GM23338 (cell line): Measurements from ENCODE around the gene CALR3. TPM values are rescaled to one million over a fixed set of nuclear protein-coding genes. Genes with fewer than 3 reads are reported as not detected.
"Not testable (repeated sequence)": the region's sequence is repeated elsewhere in the genome, so short reads cannot be mapped to it uniquely, and the experiment has no call there.

Experiments used
- ATAC-seq: fragments of 200-7000 bp; cut with Tn5 transposase; 3 replicates; pipeline ENCODE4 v1.9.1; 2020
- DNase-seq: peaks from one replicate; pipeline ENCODE4 v3.0.0-alpha.2; 2015; ENCODE audit warnings: low spot score
- H2AFZ ChIP-seq: fragments of 200-600 bp; sonication (generic); 2 replicates; pipeline ENCODE4 v1.8.0; 2016; ENCODE audit warnings: antibody characterized with exemption, mild to moderate bottlenecking, moderate library complexity
- H3F3A ChIP-seq: fragments of 200-600 bp; sonication (generic); replicated peaks from 2 replicates; pipeline ENCODE4 v1.8.0; 2017; ENCODE audit warnings: antibody characterized with exemption, mixed run types, low read depth
- H3K27ac ChIP-seq: fragments of 200-600 bp; sonication (generic); 2 replicates; pipeline ENCODE4 v1.6.1; 2016; ENCODE audit warnings: low read depth
- H3K27me3 ChIP-seq: fragments of 200-600 bp; sonication (generic); 2 replicates; pipeline ENCODE4 v1.8.0; 2016; ENCODE audit warnings: mild to moderate bottlenecking, mixed run types, moderate library complexity; ENCODE audit not compliant: insufficient read depth
- H3K36me3 ChIP-seq: fragments of 200-600 bp; sonication (generic); 2 replicates; pipeline ENCODE4 v1.8.0; 2016; ENCODE audit warnings: mild to moderate bottlenecking; ENCODE audit not compliant: insufficient read depth
- H3K4me1 ChIP-seq: fragments of 200-600 bp; sonication (generic); 2 replicates; pipeline ENCODE4 v1.8.0; 2016; ENCODE audit warnings: mild to moderate bottlenecking, moderate library complexity; ENCODE audit not compliant: insufficient read depth
- H3K4me2 ChIP-seq: fragments of 200-600 bp; sonication (generic); 2 replicates; pipeline ENCODE4 v1.7.1; 2017; ENCODE audit warnings: mixed run types
- H3K4me3 ChIP-seq: fragments of 200-600 bp; sonication (generic); 2 replicates; pipeline ENCODE4 v1.6.1; 2016; ENCODE audit warnings: mixed run types
- H3K79me2 ChIP-seq: fragments of 200-600 bp; sonication (generic); replicated peaks from 2 replicates; pipeline ENCODE4 v1.8.0; 2017; ENCODE audit warnings: mild to moderate bottlenecking; ENCODE audit not compliant: insufficient read depth
- H3K9me2 ChIP-seq: fragments of 200-600 bp; sonication (generic); 2 replicates; pipeline ENCODE4 v1.8.0; 2017; ENCODE audit not compliant: insufficient read depth
- H4K20me1 ChIP-seq: fragments of 200-600 bp; sonication (generic); replicated peaks from 2 replicates; pipeline ENCODE4 v1.8.0; 2017; ENCODE audit warnings: mild to moderate bottlenecking; ENCODE audit not compliant: insufficient read depth
- H3K27ac Mint-ChIP-seq: 2 replicates; pipeline ENCODE4 v1.8.0; 2020; ENCODE audit warnings: inconsistent platforms, mild to moderate bottlenecking, moderate library complexity, mixed read lengths
- H3K27me3 Mint-ChIP-seq: 3 replicates; pipeline ENCODE4 v1.8.0; 2022; ENCODE audit warnings: low read depth, mild to moderate bottlenecking, moderate library complexity, mixed read lengths, inconsistent platforms; ENCODE audit not compliant: insufficient read depth, poor library complexity
- H3K36me3 Mint-ChIP-seq: 3 replicates; pipeline ENCODE4 v1.8.0; 2021; ENCODE audit warnings: low read depth, mild to moderate bottlenecking, inconsistent platforms, moderate library complexity, mixed read lengths
- H3K4me1 Mint-ChIP-seq: 3 replicates; pipeline ENCODE4 v1.8.0; 2020; ENCODE audit warnings: mild to moderate bottlenecking, inconsistent platforms, mixed read lengths
- H3K4me3 Mint-ChIP-seq: 3 replicates; pipeline ENCODE4 v1.8.0; 2021; ENCODE audit warnings: moderate library complexity, mild to moderate bottlenecking, inconsistent platforms, mixed read lengths
- H3K9me3 Mint-ChIP-seq: 3 replicates; pipeline ENCODE4 v1.8.0; 2020; ENCODE audit warnings: moderate library complexity, mild to moderate bottlenecking, inconsistent platforms, mixed read lengths
- CREB1 ChIP-seq: fragments of 250-450 bp; sonication (Bioruptor Pico); IDR thresholded peaks from 2 replicates; pipeline ENCODE4 v1.5.0; 2020; ENCODE audit warnings: low read depth, mild to moderate bottlenecking, moderate library complexity
- EZH2 ChIP-seq: fragments of 200-600 bp; sonication (generic); IDR thresholded peaks from one replicate; pipeline ENCODE4 v1.8.0; 2017; ENCODE audit warnings: antibody characterized with exemption, mild to moderate bottlenecking, low read depth; ENCODE audit not compliant: unreplicated experiment
- EZH2phosphoT487 ChIP-seq: fragments of 200-600 bp; sonication (generic); IDR thresholded peaks from one replicate; pipeline ENCODE4 v1.8.1; 2018; ENCODE audit warnings: antibody characterized with exemption; ENCODE audit not compliant: unreplicated experiment
- JUNB ChIP-seq: IDR thresholded peaks from one replicate; pipeline ENCODE4 v1.6.1; 2016; ENCODE audit warnings: antibody characterized with exemption; ENCODE audit not compliant: unreplicated experiment
- NANOG ChIP-seq: IDR thresholded peaks from 2 replicates; pipeline ENCODE4 v1.6.1; 2016; ENCODE audit warnings: antibody characterized with exemption, borderline replicate concordance
- REST ChIP-seq: IDR thresholded peaks from one replicate; pipeline ENCODE4 v1.6.1; 2018; ENCODE audit warnings: antibody characterized with exemption; ENCODE audit not compliant: unreplicated experiment
- STAT1 ChIP-seq: IDR thresholded peaks from one replicate; pipeline ENCODE4 v1.6.1; 2016; ENCODE audit warnings: antibody characterized with exemption; ENCODE audit not compliant: unreplicated experiment
- ZNF331 ChIP-seq: fragments of 250-450 bp; sonication (Bioruptor Pico); IDR thresholded peaks from 2 replicates; pipeline ENCODE4 v1.5.0; 2020; ENCODE audit warnings: low read depth, mild to moderate bottlenecking, moderate library complexity
- polyA plus RNA-seq: library from polyadenylated mRNA; unstranded; fragments of >200 nt; fragmentation: Nextera tagmentation; extraction: Ambion mirVana; gene quantifications from 2 replicates; pipeline ENCODE4 v1.2.1, GENCODE V29; 2016
- total RNA-seq: library from RNA; depleted of rRNA; stranded (reverse); fragments of >200 nt; shearing (Covaris generic); gene quantifications from 2 replicates; pipeline ENCODE4 v1.2.3, GENCODE V29; 2014

Gene CALR3
- total and polyA plus RNA-seq, 2 experiments from 2014 or later = 0.42 to 0.66 TPM

GRCh38 chr19:16473875-16474392, 22.0 kb downstream of the CALR3 start (continued):
- TF ChIP-seq REST = no peak
- TF ChIP-seq NANOG = no peak
- TF ChIP-seq EZH2 = no peak
- no peak for TF ChIP-seq EZH2phosphoT487
- TF ChIP-seq STAT1 = no peak
- no peak for TF ChIP-seq ZNF331
- no peak for TF ChIP-seq CREB1 (CRISPR knock-in tag)
- no peak for TF ChIP-seq JUNB

- H3K27ac Mint-ChIP-seq = no peak overlapping the region
- Histone ChIP-seq H3K4me3 (peak overlapping the region; percentile 91; the same call in 1 of the 2 replicates), H2AFZ (no peak overlapping the region), H3K27ac (no peak overlapping the region), H3K4me1 (peaks cover 17% of the 10 kb centered on the region), H3K36me3 (no peaks in the 10 kb centered on the region), H3K4me2 (peak overlapping the region; percentile 87; the same call in 1 of the 2 replicates), H4K20me1 (peaks cover 24% of the 10 kb centered on the region), H3K27me3 (no peaks in the 10 kb centered on the region), H3K79me2 (peaks cover 33% of the 10 kb centered on the region), H3K9me2 (no peaks in the 10 kb centered on the region), H3F3A (no peaks in the 10 kb centered on the region)
- H3K27me3 Mint-ChIP-seq = peaks cover 16% of the 10 kb centered on the region
- no peak for ATAC-seq
- peaks cover 5% of the 10 kb centered on the region; the same call in 1 of the 3 replicates for H3K9me3 Mint-ChIP-seq
- H3K4me1 Mint-ChIP-seq = peaks cover 25% of the 10 kb centered on the region
- peak overlapping the region; percentile 73; the same call in 2 of the 3 replicates for H3K4me3 Mint-ChIP-seq
- DNase-seq = no peak
- H3K36me3 Mint-ChIP-seq = no peaks in the 10 kb centered on the region; the same call in 2 of the 3 replicates
- no peak for TF ChIP-seq EZH2
- no peak for TF ChIP-seq STAT1
These were observed 23.0 kb downstream of the CALR3 start for GRCh38 chr19:16472992-16473391.

GRCh38 chr19:16472559-16472899, 23.4 kb downstream of the CALR3 start:
- Mint-ChIP-seq H3K4me3 (peak overlapping the region; percentile 73), H3K4me1 (peaks cover 30% of the 10 kb centered on the region), H3K27me3 (peaks cover 16% of the 10 kb centered on the region)
- peak overlapping the region; percentile 91 for H3K4me3 ChIP-seq
- H3K79me2 ChIP-seq = peaks cover 38% of the 10 kb centered on the region
- H2AFZ ChIP-seq = peak overlapping the region; percentile 95
- H3K9me2 ChIP-seq, H3K27ac Mint-ChIP-seq, H3K36me3 ChIP-seq, H3K9me3 Mint-ChIP-seq, H3F3A ChIP-seq, H3K27me3 ChIP-seq, H3K36me3 Mint-ChIP-seq, DNase-seq, ATAC-seq: not testable (repeated sequence)
- peak overlapping the region; percentile 76 for H3K27ac ChIP-seq
- H3K4me1 ChIP-seq = peaks cover 17% of the 10 kb centered on the region
- peaks cover 27% of the 10 kb centered on the region for H4K20me1 ChIP-seq
- H3K4me2 ChIP-seq = peak overlapping the region; percentile 87
